AG10803 (cell line): ENCODE measurements around the gene VGLL4.

Experiments used
- DNase-seq: peaks from one replicate; pipeline ENCODE4 v3.0.0; 2010; ENCODE audit warnings: low read depth
- H3K4me3 ChIP-seq: 2 replicates; pipeline ENCODE4 v1.5.1; 2011; ENCODE audit warnings: mild to moderate bottlenecking, low read length, control low read depth
- TF ChIP-seq, protein P1 (sequence below): conservative IDR thresholded peaks from 2 replicates; pipeline ENCODE4 v1.5.1; 2011; ENCODE audit warnings: mild to moderate bottlenecking, low read length, control low read depth, inconsistent platforms

VGLL4 gene

DNA sequence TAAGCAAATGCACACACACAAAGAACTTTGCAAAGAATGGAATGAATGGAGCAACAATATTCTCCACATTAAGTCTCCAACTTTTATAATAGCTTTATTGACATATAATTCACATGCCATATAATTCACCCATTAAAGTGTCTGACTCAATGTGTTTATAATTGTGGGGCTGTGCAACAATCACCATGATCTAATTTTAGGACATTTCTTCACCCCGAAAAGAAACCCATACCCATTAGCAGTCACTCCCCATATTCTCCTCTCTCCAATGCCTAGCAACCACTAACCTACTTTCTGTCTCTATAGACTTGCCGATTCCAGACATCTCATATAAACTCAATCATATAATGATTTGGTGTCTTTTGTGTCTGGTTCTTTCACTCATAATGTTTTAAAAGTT is 22.6 kb downstream of the VGLL4 start:
- TF ChIP-seq, protein P1, sequence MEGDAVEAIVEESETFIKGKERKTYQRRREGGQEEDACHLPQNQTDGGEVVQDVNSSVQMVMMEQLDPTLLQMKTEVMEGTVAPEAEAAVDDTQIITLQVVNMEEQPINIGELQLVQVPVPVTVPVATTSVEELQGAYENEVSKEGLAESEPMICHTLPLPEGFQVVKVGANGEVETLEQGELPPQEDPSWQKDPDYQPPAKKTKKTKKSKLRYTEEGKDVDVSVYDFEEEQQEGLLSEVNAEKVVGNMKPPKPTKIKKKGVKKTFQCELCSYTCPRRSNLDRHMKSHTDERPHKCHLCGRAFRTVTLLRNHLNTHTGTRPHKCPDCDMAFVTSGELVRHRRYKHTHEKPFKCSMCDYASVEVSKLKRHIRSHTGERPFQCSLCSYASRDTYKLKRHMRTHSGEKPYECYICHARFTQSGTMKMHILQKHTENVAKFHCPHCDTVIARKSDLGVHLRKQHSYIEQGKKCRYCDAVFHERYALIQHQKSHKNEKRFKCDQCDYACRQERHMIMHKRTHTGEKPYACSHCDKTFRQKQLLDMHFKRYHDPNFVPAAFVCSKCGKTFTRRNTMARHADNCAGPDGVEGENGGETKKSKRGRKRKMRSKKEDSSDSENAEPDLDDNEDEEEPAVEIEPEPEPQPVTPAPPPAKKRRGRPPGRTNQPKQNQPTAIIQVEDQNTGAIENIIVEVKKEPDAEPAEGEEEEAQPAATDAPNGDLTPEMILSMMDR = no peak
- DNase-seq = no peak
- no peak overlapping the region for H3K4me3 ChIP-seq

GRCh38 chr3:11619946-11620652 is 23.6 kb downstream of the VGLL4 start:
- no peak for DNase-seq
- no peak overlapping the region for H3K4me3 ChIP-seq
- TF ChIP-seq, protein P1 = no peak

- DNase-seq = no peak
- no peak overlapping the region for H3K4me3 ChIP-seq
- TF ChIP-seq, protein P1 = no peak
These were observed 24.3 kb downstream of the VGLL4 start for GRCh38 chr3:11619461-11619860.

GRCh38 chr3:11618904-11619303 is 24.8 kb downstream of the VGLL4 start:
- H3K4me3 ChIP-seq = no peak overlapping the region
- TF ChIP-seq, protein P1 = no peak
- no peak for DNase-seq

- no peak overlapping the region for H3K4me3 ChIP-seq
- DNase-seq = peak; percentile 62
- TF ChIP-seq, protein P1 = no peak
These were observed 27.2 kb downstream of the VGLL4 start for GRCh38 chr3:11616551-11616950.

- H3K4me3 ChIP-seq = no peak overlapping the region
- DNase-seq = no peak
- TF ChIP-seq, protein P1 = no peak
These were observed 29.7 kb downstream of the VGLL4 start for GRCh38 chr3:11613851-11614487.

- no peak for DNase-seq
- TF ChIP-seq, protein P1 = no peak
- no peak overlapping the region for H3K4me3 ChIP-seq
These were observed 30.4 kb downstream of the VGLL4 start for GRCh38 chr3:11613319-11613718.
